Fibroblast of villous mesenchyme (primary cell): ENCODE results near the gene GABARAP. TPM values are rescaled to one million over a fixed set of nuclear protein-coding genes. Genes with fewer than 3 reads are reported as not detected.
A peak's percentile ranks its signal among the peaks of the same experiment; 100 is the strongest.

Experiments
- DNase-seq: peaks from one replicate; pipeline ENCODE4 v3.0.0-alpha.2; 2010; ENCODE audit warnings: low read depth
- H3K4me3 ChIP-seq: 2 replicates; pipeline ENCODE4 v1.5.1; 2011; ENCODE audit warnings: low read depth, mild to moderate bottlenecking, low read length
- total RNA-seq: library from RNA; depleted of rRNA; stranded (reverse); fragments of >200 nt; gene quantifications from 2 replicates; pipeline ENCODE4 v1.2.3, GENCODE V29; 2012
- TF ChIP-seq, protein P1 (sequence below): IDR thresholded peaks from 2 replicates; pipeline ENCODE4 v1.5.1; 2012; ENCODE audit warnings: low read depth, mild to moderate bottlenecking, low read length; ENCODE audit not compliant: insufficient read depth

The GABARAP gene
- total RNA-seq, 1 donor: 225 TPM

DNA sequence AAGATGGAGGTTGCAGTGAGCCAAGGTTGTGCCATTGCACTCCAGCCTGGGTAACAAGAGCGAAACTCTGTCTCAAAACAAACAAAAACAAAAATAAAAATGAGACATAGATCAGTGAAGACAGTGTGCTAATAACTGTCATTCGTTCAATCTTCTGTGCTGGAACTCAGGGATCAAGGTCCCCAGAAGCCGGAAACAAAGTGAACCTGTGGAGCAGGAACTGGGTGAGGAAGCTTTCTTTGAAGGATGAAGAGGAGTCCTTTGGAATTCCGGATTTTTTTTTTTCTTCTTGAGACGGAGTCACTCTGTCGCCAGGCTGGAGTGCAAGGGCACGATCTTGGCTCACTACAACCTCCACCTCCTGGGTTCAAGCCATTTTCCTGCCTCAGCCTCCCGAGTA is 37.2 kb upstream of the GABARAP start:
- TF ChIP-seq, protein P1, sequence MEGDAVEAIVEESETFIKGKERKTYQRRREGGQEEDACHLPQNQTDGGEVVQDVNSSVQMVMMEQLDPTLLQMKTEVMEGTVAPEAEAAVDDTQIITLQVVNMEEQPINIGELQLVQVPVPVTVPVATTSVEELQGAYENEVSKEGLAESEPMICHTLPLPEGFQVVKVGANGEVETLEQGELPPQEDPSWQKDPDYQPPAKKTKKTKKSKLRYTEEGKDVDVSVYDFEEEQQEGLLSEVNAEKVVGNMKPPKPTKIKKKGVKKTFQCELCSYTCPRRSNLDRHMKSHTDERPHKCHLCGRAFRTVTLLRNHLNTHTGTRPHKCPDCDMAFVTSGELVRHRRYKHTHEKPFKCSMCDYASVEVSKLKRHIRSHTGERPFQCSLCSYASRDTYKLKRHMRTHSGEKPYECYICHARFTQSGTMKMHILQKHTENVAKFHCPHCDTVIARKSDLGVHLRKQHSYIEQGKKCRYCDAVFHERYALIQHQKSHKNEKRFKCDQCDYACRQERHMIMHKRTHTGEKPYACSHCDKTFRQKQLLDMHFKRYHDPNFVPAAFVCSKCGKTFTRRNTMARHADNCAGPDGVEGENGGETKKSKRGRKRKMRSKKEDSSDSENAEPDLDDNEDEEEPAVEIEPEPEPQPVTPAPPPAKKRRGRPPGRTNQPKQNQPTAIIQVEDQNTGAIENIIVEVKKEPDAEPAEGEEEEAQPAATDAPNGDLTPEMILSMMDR: no peak
- no peak for DNase-seq
- H3K4me3 ChIP-seq: no peak overlapping the region

DNA sequence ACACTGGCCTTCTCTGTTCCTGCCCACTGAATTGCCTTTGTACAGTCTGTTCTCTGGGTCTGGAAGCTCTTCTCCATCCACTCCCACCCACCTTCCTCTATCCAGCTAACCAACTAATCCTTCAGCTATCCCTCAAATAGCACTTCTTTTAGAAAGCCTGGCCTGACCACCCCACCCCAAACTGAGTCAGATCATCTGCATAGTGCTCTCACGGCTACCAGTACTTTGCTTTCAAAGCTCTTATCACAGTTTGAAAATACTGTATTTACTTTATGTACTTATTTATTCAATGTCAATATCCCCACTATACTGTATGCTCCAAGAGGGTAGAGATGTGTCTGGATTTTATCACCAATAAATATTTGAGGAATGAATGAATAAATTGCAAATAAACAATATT is 24.5 kb upstream of the GABARAP start:
- TF ChIP-seq, protein P1: no peak
- H3K4me3 ChIP-seq: no peak overlapping the region
- no peak for DNase-seq

DNA sequence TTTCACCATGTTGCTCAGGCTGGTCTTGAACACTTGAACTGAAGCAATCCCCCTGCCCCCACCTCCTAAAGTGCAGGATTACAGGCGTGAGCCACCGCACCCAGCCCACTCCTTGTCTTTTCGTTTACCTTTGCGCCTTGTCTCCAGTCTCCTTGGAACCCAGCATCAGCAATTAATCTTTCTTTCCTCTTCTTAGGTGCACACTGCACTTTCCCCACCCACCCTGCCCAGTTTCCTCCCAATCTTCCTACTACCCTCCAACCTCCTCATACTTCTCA is 21.5 kb upstream of the GABARAP start:
- no peak for DNase-seq

DNA sequence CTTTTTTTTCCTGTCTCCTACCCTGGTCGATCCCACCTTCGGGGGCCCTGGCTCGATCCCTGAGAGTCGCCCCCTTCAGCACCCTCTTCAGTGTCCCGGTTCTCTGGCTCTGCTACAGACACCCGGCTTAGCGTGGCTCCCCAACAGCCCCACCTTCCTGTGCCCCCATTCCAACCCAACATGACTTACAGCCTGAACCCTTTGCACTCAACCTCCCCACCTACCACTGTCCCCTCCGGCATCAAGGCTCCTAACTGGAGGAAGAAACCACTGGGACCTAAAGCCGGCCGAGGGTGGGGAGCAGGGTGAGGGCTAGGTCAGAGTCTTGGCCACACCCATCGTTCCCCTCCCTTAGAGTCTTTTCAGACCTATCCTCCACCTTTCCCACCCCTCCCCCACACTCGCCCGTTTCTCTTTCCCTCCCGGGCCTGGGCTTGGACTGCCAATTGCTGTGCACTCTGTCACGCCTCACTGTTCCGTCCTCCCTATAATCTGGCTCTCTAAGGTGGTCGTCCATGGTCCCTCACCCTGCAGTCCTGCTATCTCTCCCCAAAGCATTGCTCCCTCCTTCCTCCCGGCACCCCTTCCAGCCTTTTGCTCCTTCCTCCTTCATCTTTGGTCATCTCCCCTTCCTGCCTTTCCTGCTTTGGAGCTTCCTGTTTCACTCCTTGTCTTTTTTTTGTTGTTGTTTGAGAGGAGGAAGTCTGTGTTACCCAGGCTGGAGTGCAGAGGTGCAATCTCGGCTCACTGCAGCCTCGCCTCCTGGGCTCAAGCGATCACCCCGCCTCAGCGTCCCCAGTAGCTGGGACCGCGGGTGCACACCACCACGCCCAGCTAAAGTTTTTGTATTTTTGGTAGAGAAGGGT is 20.9 kb upstream of the GABARAP start:
- peak overlapping the region; percentile 56 for H3K4me3 ChIP-seq
- TF ChIP-seq, protein P1: no peak

More for the DNA sequence above, 21.5 kb upstream of the GABARAP start:
- no peak overlapping the region for H3K4me3 ChIP-seq
- TF ChIP-seq, protein P1: no peak

DNA sequence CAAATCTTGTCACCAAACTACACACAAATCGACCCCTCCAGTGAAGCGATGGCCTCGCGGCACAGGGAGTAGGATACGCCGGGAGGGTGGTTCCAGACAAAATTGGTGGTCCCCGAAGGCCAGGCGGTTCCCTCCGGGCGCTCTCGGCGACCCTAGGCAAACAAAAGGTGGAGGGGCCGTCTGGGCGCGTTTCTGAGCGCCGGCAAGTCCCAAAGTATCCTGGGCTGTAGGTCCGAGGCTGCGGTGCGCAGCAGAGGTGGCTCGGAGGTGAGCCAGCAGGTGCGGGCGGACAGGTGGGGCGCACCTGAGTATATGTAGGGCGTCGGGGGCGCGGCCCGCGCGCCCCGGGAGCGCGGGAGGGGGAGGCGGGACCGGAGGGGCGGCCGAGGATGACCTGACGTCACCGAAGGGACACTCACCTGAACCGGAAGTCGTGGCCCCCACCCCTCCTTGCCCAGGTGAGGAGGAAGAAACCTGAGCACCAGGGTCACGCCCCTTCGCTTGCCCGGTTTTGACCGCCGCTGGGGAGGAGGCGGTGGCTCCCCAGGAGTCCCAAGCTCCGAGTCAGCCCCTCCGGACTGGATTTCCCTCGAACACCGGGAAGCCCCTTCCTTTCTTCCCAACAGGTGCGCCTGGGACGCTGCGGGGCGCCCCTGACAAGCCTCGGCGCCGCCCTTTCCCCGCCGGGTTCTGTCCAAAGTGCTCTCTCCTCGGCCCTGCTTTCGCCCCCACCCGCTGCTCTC is 20.1 kb upstream of the GABARAP start, which contains the start of gene CLDN7:
Gene CLDN7, minus strand, starts transcription at position 287 of the 743 bp plus-strand sequence. CDS start 435 bp downstream, outside the sequence.
- TF ChIP-seq, protein P1: no peak
- DNase-seq: no peak
- H3K4me3 ChIP-seq: peak within 1 kb of the TSS; percentile 56

More for the DNA sequence above, 20.9 kb upstream of the GABARAP start:
- DNase-seq: no peak

DNA sequence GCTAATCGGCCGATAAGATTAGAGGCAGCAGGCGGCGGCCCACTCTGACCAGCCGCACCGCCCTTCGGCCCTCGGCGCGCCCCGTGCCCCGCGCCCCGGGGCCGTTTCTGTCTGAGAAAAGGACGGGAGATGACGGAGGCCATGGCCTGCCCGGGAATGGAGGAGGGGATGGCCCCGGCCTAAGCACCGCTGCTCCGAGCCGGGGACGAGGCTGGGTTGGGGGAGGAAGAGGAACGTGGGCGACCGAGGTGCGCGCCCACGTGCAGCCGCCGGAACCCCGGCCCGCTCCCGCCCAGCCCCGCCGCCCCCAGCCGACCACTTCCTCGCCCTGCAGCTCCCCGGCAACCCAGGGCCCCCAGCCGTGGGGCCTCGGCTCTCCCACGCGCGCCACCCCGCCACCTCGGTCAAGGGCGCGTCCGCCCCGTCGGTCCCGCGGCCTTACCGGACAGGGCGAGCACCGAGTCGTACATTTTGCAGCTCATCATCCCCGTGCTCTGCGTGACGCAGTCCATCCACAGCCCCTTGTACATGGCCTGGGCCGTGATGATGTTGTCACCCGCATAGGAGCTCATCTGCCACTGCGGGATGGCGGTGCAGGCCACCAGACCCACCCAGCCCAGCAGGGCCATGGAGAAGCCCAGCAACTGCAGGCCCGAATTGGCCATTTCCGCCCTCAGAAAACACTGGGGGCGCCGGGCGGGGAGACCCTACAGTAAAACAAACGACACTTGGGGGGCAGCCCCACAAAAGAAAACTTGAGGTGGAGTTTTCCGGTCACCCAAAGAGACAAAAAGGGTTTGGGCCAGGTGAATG is 19.3 kb upstream of the GABARAP start:
- peak overlapping the region; percentile 56 for H3K4me3 ChIP-seq
- DNase-seq: no peak
- TF ChIP-seq, protein P1: no peak
